Tibial nerve (tissue), 4 donors: ENCODE data around the gene ZCCHC7. TPM values are rescaled to one million over a fixed set of nuclear protein-coding genes. Genes with fewer than 3 reads are reported as not detected.
"Not testable (repeated sequence)": the region's sequence is repeated elsewhere in the genome, so short reads cannot be mapped to it uniquely, and the experiment has no call there.

Experiments
- DNase-seq, 2 donors: peaks; one replicate each; pipeline ENCODE4 v3.0.0-alpha.2; 2019; ENCODE audit warnings: low spot score in 2 of 2
- H3K27ac ChIP-seq, 4 donors: fragments of 200-600 bp; sonication (generic) in 3 of 4; one replicate each; pipeline ENCODE4 v1.5.1; 2017 to 2019; ENCODE audit warnings: mild to moderate bottlenecking in 1 of 4
- H3K27me3 ChIP-seq, 2 donors: fragments of 200-600 bp; sonication (generic) in 1 of 2; one replicate each; pipeline versions ENCODE4 v1.5.1 to v1.6.0; 2017 to 2019
- H3K36me3 ChIP-seq, 3 donors: fragments of 200-600 bp; sonication (generic); one replicate each; pipeline ENCODE4 v1.5.1; 2018 to 2019
- H3K4me1 ChIP-seq, 4 donors: fragments of 200-600 bp; sonication (generic) in 3 of 4; one replicate each; pipeline ENCODE4 v1.5.1; 2017 to 2019
- H3K4me3 ChIP-seq, 4 donors: fragments of 200-600 bp; sonication (generic) in 3 of 4; one replicate each; pipeline ENCODE4 v1.5.1; 2017 to 2019; ENCODE audit warnings: mild to moderate bottlenecking in 1 of 4, moderate library complexity in 1 of 4
- H3K9me3 ChIP-seq, 4 donors: fragments of 200-600 bp; sonication (generic) in 3 of 4; one replicate each; pipeline ENCODE4 v1.5.1; 2017 to 2019
- CTCF ChIP-seq, 5 experiments: fragments of 200-600 bp in 3 of 5; fragments of 450-650 bp in 2 of 5; sonication (generic) in 3 of 5; IDR thresholded peaks; one replicate each; pipeline ENCODE4 v1.5.1; 2016 to 2019; ENCODE audit warnings: antibody characterized with exemption in 5 of 5, mild to moderate bottlenecking in 3 of 5, moderate library complexity in 2 of 5
- EP300 ChIP-seq, 2 donors: sonication (generic); formaldehyde crosslinking; IDR thresholded peaks; one replicate each; pipeline ENCODE4 v1.6.1; 2017; ENCODE audit warnings: antibody characterized with exemption in 2 of 2, mild to moderate bottlenecking in 1 of 2
- POLR2A ChIP-seq, 2 donors: fragments of 450-650 bp; IDR thresholded peaks; one replicate each; pipeline ENCODE4 v1.6.1; 2017; ENCODE audit warnings: antibody characterized with exemption in 2 of 2, mild to moderate bottlenecking in 2 of 2, moderate library complexity in 2 of 2
- WGBS, 2 donors: methylation state at CpG; one replicate each; pipeline ENCODE4 v1.1.5; 2018; 5-methylcytosine and 5-hydroxymethylcytosine counted together
- total RNA-seq, 4 donors: library from RNA; depleted of rRNA; stranded (reverse); fragments of >200 nt; gene quantifications; one replicate each; pipeline ENCODE4 v1.1.0, GENCODE V29; 2016

ZCCHC7 gene
- total RNA-seq, 4 donors from 2014 or later, result 11.8 to 24.7 (median 18.3) TPM

GRCh38 chr9:37182718-37183117 is 62.3 kb downstream of the ZCCHC7 start:
- Histone ChIP-seq H3K4me3 (no peak overlapping the region), H3K4me1 (no peaks in the 10 kb centered on the region), H3K27me3 (no peaks in the 10 kb centered on the region), H3K9me3 (no peaks in the 10 kb centered on the region), H3K36me3 (peaks cover 0 to 8% (median 0%) of the 10 kb centered on the region in 3 donors), H3K27ac (no peak overlapping the region)
- TF ChIP-seq EP300 (IDR thresholded peaks at IDR 0.05), result no peak
- no peak for TF ChIP-seq CTCF (IDR thresholded peaks at IDR 0.05)
- no peak for TF ChIP-seq POLR2A (IDR thresholded peaks at IDR 0.05)
- 95 to 97% methylated on average over 1 of the region's 1 CpG for WGBS, 2 donors
- DNase-seq, result no peak

GRCh38 chr9:37184905-37185867 is 64.8 kb downstream of the ZCCHC7 start:
- Histone ChIP-seq H3K27ac (no peak overlapping the region), H3K4me3 (no peak overlapping the region), H3K36me3 (peaks cover 0 to 27% (median 0%) of the 10 kb centered on the region in 3 donors), H3K9me3 (no peaks in the 10 kb centered on the region), H3K27me3 (no peaks in the 10 kb centered on the region), H3K4me1 (no peaks in the 10 kb centered on the region)
- no peak for DNase-seq
- TF ChIP-seq CTCF (IDR thresholded peaks at IDR 0.05) (no peak), POLR2A (IDR thresholded peaks at IDR 0.05) (no peak), EP300 (IDR thresholded peaks at IDR 0.05) (no peak)
- WGBS, 2 donors, result 92 to 96% methylated on average over 4 of the region's 4 CpGs

- Histone ChIP-seq H3K9me3 (no peaks in the 10 kb centered on the region), H3K4me3 (no peak overlapping the region)
Observed at GRCh38 chr9:37187292-37187691, 66.9 kb downstream of the ZCCHC7 start.

GRCh38 chr9:37187713-37188439 is 67.5 kb downstream of the ZCCHC7 start:
- 87 to 88% methylated on average over 5 of the region's 5 CpGs for WGBS, 2 donors
- H3K27me3 ChIP-seq, result no peaks in the 10 kb centered on the region
- TF ChIP-seq CTCF (IDR thresholded peaks at IDR 0.05), result no peak
- H3K4me1 ChIP-seq, result no peaks in the 10 kb centered on the region
- H3K36me3 ChIP-seq, result peaks cover 0 to 31% (median 0%) of the 10 kb centered on the region in 3 donors
- H3K4me3 ChIP-seq, result no peak overlapping the region
- no peak overlapping the region for H3K27ac ChIP-seq
- H3K9me3 ChIP-seq, result no peaks in the 10 kb centered on the region
- DNase-seq, result no peak

More at GRCh38 chr9:37187292-37187691, 66.9 kb downstream of the ZCCHC7 start:
- Histone ChIP-seq H3K27me3 (no peaks in the 10 kb centered on the region), H3K4me1 (no peaks in the 10 kb centered on the region), H3K27ac (no peak overlapping the region), H3K36me3 (peaks cover 0 to 31% (median 0%) of the 10 kb centered on the region in 3 donors)
- no peak for DNase-seq
- no peak for TF ChIP-seq EP300 (IDR thresholded peaks at IDR 0.05)
- no peak for TF ChIP-seq POLR2A (IDR thresholded peaks at IDR 0.05)
- 86 to 88% methylated on average over 6 of the region's 6 CpGs for WGBS, 2 donors

- H3K27me3 ChIP-seq, DNase-seq, H3K4me1 ChIP-seq, H3K27ac ChIP-seq, H3K9me3 ChIP-seq, H3K4me3 ChIP-seq: not testable (repeated sequence)
- WGBS, 2 donors, result 96% methylated on average over 13 of the region's 13 CpGs
- peaks cover 0 to 31% (median 0%) of the 10 kb centered on the region in 3 donors for H3K36me3 ChIP-seq
Observed at GRCh38 chr9:37190739-37191138, 70.4 kb downstream of the ZCCHC7 start.
